Suprapubic skin (tissue), 4 donors: Measurements from ENCODE around the gene YIPF7. TPM values are rescaled to one million over a fixed set of nuclear protein-coding genes. Genes with fewer than 3 reads are reported as not detected.

Source experiments
- DNase-seq, 2 donors: peaks; one replicate each; pipeline ENCODE4 v3.0.0-alpha.2; 2019; ENCODE audit warnings: low spot score in 2 of 2
- H3K27ac ChIP-seq: fragments of 200-600 bp; sonication (generic); one replicate; pipeline ENCODE4 v1.5.1; 2019
- H3K27me3 ChIP-seq: fragments of 200-600 bp; sonication (generic); one replicate; pipeline ENCODE4 v1.5.1; 2019
- H3K36me3 ChIP-seq: fragments of 200-600 bp; sonication (generic); one replicate; pipeline ENCODE4 v1.5.1; 2019
- H3K4me1 ChIP-seq: fragments of 200-600 bp; sonication (generic); one replicate; pipeline ENCODE4 v1.5.1; 2019
- H3K4me3 ChIP-seq: fragments of 200-600 bp; sonication (generic); one replicate; pipeline ENCODE4 v1.5.1; 2019; ENCODE audit warnings: mild to moderate bottlenecking
- H3K9me3 ChIP-seq: fragments of 200-600 bp; sonication (generic); one replicate; pipeline ENCODE4 v1.5.1; 2019
- CTCF ChIP-seq, 2 donors: fragments of 200-600 bp in 1 of 2; fragments of 450-650 bp in 1 of 2; sonication (generic) in 1 of 2; IDR thresholded peaks; one replicate each; pipeline ENCODE4 v1.5.1; 2016 to 2019; ENCODE audit warnings: antibody characterized with exemption in 2 of 2, mild to moderate bottlenecking in 1 of 2, moderate library complexity in 1 of 2
- EP300 ChIP-seq: sonication (generic); formaldehyde crosslinking; IDR thresholded peaks from one replicate; pipeline ENCODE4 v1.6.1; 2017; ENCODE audit warnings: antibody characterized with exemption
- POLR2A ChIP-seq, 2 donors: fragments of 450-650 bp; IDR thresholded peaks; one replicate each; pipeline ENCODE4 v1.6.1; 2017; ENCODE audit warnings: antibody characterized with exemption in 2 of 2, mild to moderate bottlenecking in 2 of 2, moderate library complexity in 2 of 2
- POLR2AphosphoS5 ChIP-seq, 3 donors: sonication (generic); formaldehyde crosslinking; IDR thresholded peaks; one replicate each; pipeline ENCODE4 v1.6.1; 2017; ENCODE audit warnings: antibody characterized with exemption in 3 of 3
- WGBS: methylation state at CpG from one replicate; pipeline ENCODE4 v1.1.5; 2018; 5-methylcytosine and 5-hydroxymethylcytosine counted together
- total RNA-seq, 4 donors: library from RNA; depleted of rRNA; stranded (reverse); fragments of >200 nt; gene quantifications; one replicate each; pipeline ENCODE4 v1.1.0, GENCODE V29; 2016

The YIPF7 gene
- total RNA-seq, 4 donors from 2014 or later = not detected

- Histone ChIP-seq H3K27me3 (peaks cover 4% of the 10 kb centered on the region), H3K27ac (no peak overlapping the region), H3K4me1 (no peaks in the 10 kb centered on the region), H3K9me3 (no peaks in the 10 kb centered on the region), H3K4me3 (no peak overlapping the region), H3K36me3 (no peaks in the 10 kb centered on the region)
- TF ChIP-seq POLR2A (IDR thresholded peaks at IDR 0.05) = no peak
- TF ChIP-seq EP300 = no peak
- no peak for TF ChIP-seq POLR2AphosphoS5 (IDR thresholded peaks at IDR 0.05)
- peak; percentile 4 to 48 for TF ChIP-seq CTCF (IDR thresholded peaks at IDR 0.05)
- no peak for DNase-seq
- 3% methylated on average over 2 of the region's 2 CpGs for WGBS
These were observed 22.1 kb downstream of the YIPF7 start for GRCh38 chr4:44629280-44629866.

GRCh38 chr4:44623676-44624075, 27.7 kb downstream of the YIPF7 start:
- H3K27me3 ChIP-seq = no peaks in the 10 kb centered on the region
- no peak overlapping the region for H3K27ac ChIP-seq
- no peaks in the 10 kb centered on the region for H3K9me3 ChIP-seq
- TF ChIP-seq CTCF (IDR thresholded peaks at IDR 0.05) = no peak
- TF ChIP-seq POLR2A (IDR thresholded peaks at IDR 0.05) = no peak
- TF ChIP-seq EP300 = no peak
- TF ChIP-seq POLR2AphosphoS5 (IDR thresholded peaks at IDR 0.05) = no peak
- 24% methylated on average over 1 of the region's 1 CpG for WGBS
- DNase-seq = no peak
- no peaks in the 10 kb centered on the region for H3K36me3 ChIP-seq
- H3K4me1 ChIP-seq = no peaks in the 10 kb centered on the region
- no peak overlapping the region for H3K4me3 ChIP-seq

GRCh38 chr4:44616621-44617020, 34.8 kb downstream of the YIPF7 start:
- Histone ChIP-seq H3K27ac (no peak overlapping the region), H3K4me3 (no peak overlapping the region), H3K36me3 (no peaks in the 10 kb centered on the region), H3K27me3 (no peaks in the 10 kb centered on the region), H3K4me1 (no peaks in the 10 kb centered on the region), H3K9me3 (no peaks in the 10 kb centered on the region)
- TF ChIP-seq CTCF (IDR thresholded peaks at IDR 0.05) (no peak), EP300 (no peak), POLR2AphosphoS5 (IDR thresholded peaks at IDR 0.05) (no peak), POLR2A (IDR thresholded peaks at IDR 0.05) (no peak)
- WGBS = 81% methylated on average over 1 of the region's 1 CpG
- no peak for DNase-seq

- H3K4me1 ChIP-seq = no peaks in the 10 kb centered on the region
- no peak overlapping the region for H3K4me3 ChIP-seq
- WGBS = 83% methylated on average over 3 of the region's 3 CpGs
- no peak overlapping the region for H3K27ac ChIP-seq
- DNase-seq = no peak
- no peaks in the 10 kb centered on the region for H3K9me3 ChIP-seq
- no peaks in the 10 kb centered on the region for H3K36me3 ChIP-seq
- TF ChIP-seq POLR2A (IDR thresholded peaks at IDR 0.05) (no peak), EP300 (no peak), CTCF (IDR thresholded peaks at IDR 0.05) (no peak), POLR2AphosphoS5 (IDR thresholded peaks at IDR 0.05) (no peak)
- no peaks in the 10 kb centered on the region for H3K27me3 ChIP-seq
These were observed 68.0 kb downstream of the YIPF7 start for GRCh38 chr4:44583393-44583792.

DNA sequence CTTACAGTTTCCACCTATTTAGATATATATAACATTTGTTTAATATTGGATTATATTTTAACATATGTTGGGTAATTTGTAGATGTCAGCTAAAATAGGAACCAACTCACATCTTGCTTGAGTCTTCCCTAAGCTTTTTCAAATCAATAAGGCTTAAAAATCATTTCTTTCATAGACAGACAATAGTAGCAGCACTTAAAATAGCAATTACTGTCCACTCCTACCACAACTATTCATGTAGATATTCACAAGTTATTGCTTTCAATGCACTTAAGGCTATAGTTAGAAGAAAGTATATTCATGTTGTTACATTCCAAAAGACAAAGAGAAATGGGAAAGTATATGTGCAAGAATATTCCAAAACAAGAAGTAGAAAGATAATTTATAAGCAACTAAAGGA, 71.2 kb downstream of the YIPF7 start:
- Histone ChIP-seq H3K27me3 (no peaks in the 10 kb centered on the region), H3K9me3 (no peaks in the 10 kb centered on the region), H3K27ac (no peak overlapping the region), H3K4me3 (no peak overlapping the region), H3K4me1 (no peaks in the 10 kb centered on the region), H3K36me3 (no peaks in the 10 kb centered on the region)
- no peak for DNase-seq
- TF ChIP-seq CTCF (IDR thresholded peaks at IDR 0.05) (no peak), EP300 (no peak), POLR2AphosphoS5 (IDR thresholded peaks at IDR 0.05) (no peak), POLR2A (IDR thresholded peaks at IDR 0.05) (no peak)
